ENCODE measurements around the gene GLT8D1. TPM values are rescaled to one million over a fixed set of nuclear protein-coding genes. Genes with fewer than 3 reads are reported as not detected.

Gene GLT8D1
- total RNA-seq, 1 donor from 2014 or later: 38.3 TPM

GRCh38 chr3:52660046-52660445 lies 45.5 kb downstream of the GLT8D1 start:
- H3K4me3 ChIP-seq: no peak overlapping the region
- no peaks in the 10 kb centered on the region for H3K4me1 ChIP-seq
- no peaks in the 10 kb centered on the region for H3K27me3 ChIP-seq
- intact Hi-C loops (cut with DNase I): no loop called here
- H3K27ac ChIP-seq: no peak overlapping the region
- DNase-seq (ENCODE audit: low spot score in 2 of 2): no peak
- peaks cover 62 to 70% of the 10 kb centered on the region in 2 donors for H3K36me3 ChIP-seq
- no peaks in the 10 kb centered on the region for H3K9me3 ChIP-seq
- TF ChIP-seq CTCF (IDR thresholded peaks at IDR 0.05): no peak

- intact Hi-C loops (cut with DNase I): no loop called here
- Histone ChIP-seq H3K27me3 (no peaks in the 10 kb centered on the region), H3K36me3 (peaks cover 68 to 91% of the 10 kb centered on the region in 2 donors), H3K4me3 (no peak overlapping the region), H3K9me3 (no peaks in the 10 kb centered on the region), H3K27ac (no peak overlapping the region), H3K4me1 (no peaks in the 10 kb centered on the region)
- no peak for TF ChIP-seq CTCF (IDR thresholded peaks at IDR 0.05)
- no peak for DNase-seq (ENCODE audit: low spot score in 2 of 2)
Observed at GRCh38 chr3:52655895-52656294, 49.7 kb downstream of the GLT8D1 start.

GRCh38 chr3:52651592-52651991 lies 54.0 kb downstream of the GLT8D1 start:
- intact Hi-C loops (cut with DNase I): no loop called here
- DNase-seq (ENCODE audit: low spot score in 2 of 2): no peak
- H3K4me1 ChIP-seq: no peaks in the 10 kb centered on the region
- no peak overlapping the region for H3K27ac ChIP-seq
- H3K36me3 ChIP-seq: peaks cover 61 to 93% of the 10 kb centered on the region in 2 donors
- no peaks in the 10 kb centered on the region for H3K27me3 ChIP-seq
- TF ChIP-seq CTCF (IDR thresholded peaks at IDR 0.05): no peak
- no peak overlapping the region for H3K4me3 ChIP-seq
- H3K9me3 ChIP-seq: no peaks in the 10 kb centered on the region

- intact Hi-C loops (cut with DNase I): no loop called here
- H3K4me3 ChIP-seq: no peak overlapping the region
- no peaks in the 10 kb centered on the region for H3K4me1 ChIP-seq
- no peaks in the 10 kb centered on the region for H3K9me3 ChIP-seq
- no peak for TF ChIP-seq CTCF (IDR thresholded peaks at IDR 0.05)
- peaks cover 55 to 88% of the 10 kb centered on the region in 2 donors for H3K36me3 ChIP-seq
- no peaks in the 10 kb centered on the region for H3K27me3 ChIP-seq
- H3K27ac ChIP-seq: no peak overlapping the region
- DNase-seq (ENCODE audit: low spot score in 2 of 2): no peak
Observed at GRCh38 chr3:52650439-52650838, 55.2 kb downstream of the GLT8D1 start.

GRCh38 chr3:52649461-52650210 lies 56.0 kb downstream of the GLT8D1 start:
- no peak overlapping the region for H3K27ac ChIP-seq
- no peaks in the 10 kb centered on the region for H3K9me3 ChIP-seq
- intact Hi-C loops (cut with DNase I): no loop called here
- H3K4me3 ChIP-seq: no peak overlapping the region
- DNase-seq (ENCODE audit: low spot score in 2 of 2): no peak
- H3K4me1 ChIP-seq: no peaks in the 10 kb centered on the region
- TF ChIP-seq CTCF (IDR thresholded peaks at IDR 0.05): no peak
- H3K27me3 ChIP-seq: no peaks in the 10 kb centered on the region
- H3K36me3 ChIP-seq: peaks cover 57 to 85% of the 10 kb centered on the region in 2 donors

All from ascending aorta (tissue), 2 donors.